ENCODE data around the gene RAD51B.

DNA sequence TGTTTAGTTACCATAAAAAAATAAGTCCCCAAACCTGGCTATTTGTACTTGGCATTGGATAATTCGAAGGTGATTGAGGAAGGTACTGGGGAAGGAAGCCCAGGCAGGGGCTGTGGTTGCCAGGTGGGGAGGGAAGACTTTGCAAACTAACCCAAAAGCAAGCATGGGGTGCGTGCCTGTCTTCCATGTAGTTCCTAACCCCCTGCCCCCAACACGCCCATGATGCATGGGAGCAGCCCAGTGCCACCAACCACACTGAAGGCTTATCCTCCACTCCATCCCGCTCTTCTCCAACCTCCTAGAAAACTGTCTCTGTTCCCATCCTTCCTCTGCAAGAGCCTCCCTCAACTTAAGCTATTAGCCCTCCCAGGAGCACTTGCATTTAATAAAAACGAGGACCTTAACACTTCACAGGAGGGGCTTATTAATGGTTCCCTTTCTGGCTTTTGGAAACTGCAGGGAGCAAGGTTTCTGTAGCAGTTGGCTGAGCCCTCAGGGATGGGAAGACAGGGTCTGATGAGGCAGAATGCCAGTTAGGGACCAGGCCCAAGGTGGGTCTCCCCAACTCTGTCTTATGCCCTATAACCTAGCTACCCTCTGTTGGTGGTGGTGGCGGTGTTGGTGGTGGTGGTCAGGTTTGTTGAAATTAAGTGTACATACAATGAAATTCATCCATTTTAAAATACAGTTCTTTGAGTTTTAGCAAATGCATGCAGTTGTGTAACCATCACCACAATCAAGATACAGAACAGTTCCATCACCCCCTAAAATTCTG is 877.3 kb downstream of the RAD51B start:
- TF ChIP-seq, protein P1, sequence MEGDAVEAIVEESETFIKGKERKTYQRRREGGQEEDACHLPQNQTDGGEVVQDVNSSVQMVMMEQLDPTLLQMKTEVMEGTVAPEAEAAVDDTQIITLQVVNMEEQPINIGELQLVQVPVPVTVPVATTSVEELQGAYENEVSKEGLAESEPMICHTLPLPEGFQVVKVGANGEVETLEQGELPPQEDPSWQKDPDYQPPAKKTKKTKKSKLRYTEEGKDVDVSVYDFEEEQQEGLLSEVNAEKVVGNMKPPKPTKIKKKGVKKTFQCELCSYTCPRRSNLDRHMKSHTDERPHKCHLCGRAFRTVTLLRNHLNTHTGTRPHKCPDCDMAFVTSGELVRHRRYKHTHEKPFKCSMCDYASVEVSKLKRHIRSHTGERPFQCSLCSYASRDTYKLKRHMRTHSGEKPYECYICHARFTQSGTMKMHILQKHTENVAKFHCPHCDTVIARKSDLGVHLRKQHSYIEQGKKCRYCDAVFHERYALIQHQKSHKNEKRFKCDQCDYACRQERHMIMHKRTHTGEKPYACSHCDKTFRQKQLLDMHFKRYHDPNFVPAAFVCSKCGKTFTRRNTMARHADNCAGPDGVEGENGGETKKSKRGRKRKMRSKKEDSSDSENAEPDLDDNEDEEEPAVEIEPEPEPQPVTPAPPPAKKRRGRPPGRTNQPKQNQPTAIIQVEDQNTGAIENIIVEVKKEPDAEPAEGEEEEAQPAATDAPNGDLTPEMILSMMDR (IDR thresholded peaks at IDR 0.05), result no peak
- no peak for TF ChIP-seq POLR2A (IDR thresholded peaks at IDR 0.05)

Data from ovary (tissue), 3 donors.